ENCODE results near the gene CYB561D1. TPM values are rescaled to one million over a fixed set of nuclear protein-coding genes. Genes with fewer than 3 reads are reported as not detected.

Gene CYB561D1
- total and polyA plus RNA-seq, 2 of the 13 experiments (the other 11 are each of a cell fraction or from before 2014, with no cell fraction given) = 3.9 to 4.1 TPM

GRCh38 chr1:109508873-109509175, 14.9 kb downstream of the CYB561D1 start:
- H4K20me1 ChIP-seq (ENCODE audit: insufficient read depth, low read length) = no peaks in the 10 kb centered on the region
- intact Hi-C loops (cut with micrococcal nuclease; ENCODE audit: unreplicated experiment) = no loop called here
- peak overlapping the region; percentile 84 for H3K4me2 ChIP-seq (ENCODE audit: low read depth, low read length)
- no peak for DNase-seq (ENCODE audit: low spot score)
- no peaks in the 10 kb centered on the region for H3K79me2 ChIP-seq (ENCODE audit: insufficient read depth, low read length)
- in situ Hi-C loops (cut with HindIII; ENCODE audit: extremely low pct_ligation_motif_present, low pct_unique_long_range_greater_than_20kb) = no loop called here
- BruUV-seq (replicated peaks) = TSS peak; percentile 53
- H3K4me1 ChIP-seq (ENCODE audit: insufficient read depth, low read length) = peaks cover 17% of the 10 kb centered on the region
- no peak for TF ChIP-seq ZNF816 (CRISPR knock-in tag; IDR thresholded peaks at IDR 0.05; ENCODE audit: borderline replicate concordance)
- TF ChIP-seq GPBP1L1 (CRISPR knock-in tag; IDR thresholded peaks at IDR 0.05) = no peak
- no peak for TF ChIP-seq MLLT10 (CRISPR knock-in tag; IDR thresholded peaks at IDR 0.05)
- no peak for TF ChIP-seq ZFP91 (CRISPR knock-in tag; IDR thresholded peaks at IDR 0.05; ENCODE audit: borderline replicate concordance)
- no peak for TF ChIP-seq BCL3 (CRISPR knock-in tag; IDR thresholded peaks at IDR 0.05)
- no peak for TF ChIP-seq ETV6 (CRISPR knock-in tag; conservative IDR thresholded peaks at IDR 0.05)
- TF ChIP-seq ZBTB20 (CRISPR knock-in tag; IDR thresholded peaks at IDR 0.05; ENCODE audit: borderline replicate concordance, low read depth) = no peak
- no peak for TF ChIP-seq HHEX (CRISPR knock-in tag; IDR thresholded peaks at IDR 0.05)
- no peak for TF ChIP-seq ZFP37 (CRISPR knock-in tag; IDR thresholded peaks at IDR 0.05; ENCODE audit: borderline replicate concordance)
- TF ChIP-seq ZBTB7A (CRISPR knock-in tag; IDR thresholded peaks at IDR 0.05) = no peak
- TF ChIP-seq SRY (CRISPR knock-in tag; IDR thresholded peaks at IDR 0.05) = no peak
- TF ChIP-seq ZNF772 (CRISPR knock-in tag; IDR thresholded peaks at IDR 0.05) = no peak
- no peak for TF ChIP-seq SP5 (CRISPR knock-in tag; IDR thresholded peaks at IDR 0.05; ENCODE audit: borderline replicate concordance, low read depth)
- no peak for TF ChIP-seq ATF4 (CRISPR knock-in tag; IDR thresholded peaks at IDR 0.05)
- TF ChIP-seq ZGPAT (CRISPR knock-in tag; IDR thresholded peaks at IDR 0.05) = no peak
- no peak for TF ChIP-seq HOXD1 (CRISPR knock-in tag; IDR thresholded peaks at IDR 0.05)
- no peak for TF ChIP-seq MBNL3 (CRISPR knock-in tag; conservative IDR thresholded peaks at IDR 0.05)
- ATAC-seq = no peak; the same call in 2 of the 3 replicates
- no peak overlapping the region for H3K9ac ChIP-seq (ENCODE audit: insufficient read depth, low read depth, low read length)
- no peak overlapping the region for H3K27ac ChIP-seq (ENCODE audit: extremely low read length, insufficient read depth, low read length)
- H2AFZ ChIP-seq (ENCODE audit: low read length) = no peak overlapping the region
- no peaks in the 10 kb centered on the region for H3K36me3 ChIP-seq (replicated peaks in 1 of 2; ENCODE audit: control insufficient read depth in 1 of 2, insufficient read depth in 2 of 2, low read length in 2 of 2)
- CTCF ChIA-PET (ENCODE audit: low intra/inter-chr PET ratio, low total read pairs) = no interaction called here
- peak overlapping the region; percentile 51 to 75 (median 54); a peak in 5 of 6 replicates for H3K4me3 ChIP-seq (replicated peaks in 1 of 3; ENCODE audit: insufficient read depth in 1 of 3, low read depth in 2 of 3, low read length in 3 of 3)
- peaks cover 0 to 18% of the 10 kb centered on the region in 2 experiments; a peak in 3 of 5 replicates for H3K27me3 ChIP-seq (ENCODE audit: control insufficient read depth in 1 of 2, insufficient read depth in 2 of 2, low read length in 2 of 2)
- H3K9me3 ChIP-seq (ENCODE audit: low read length) = no peaks in the 10 kb centered on the region
- 47% methylated on average over 6 of the region's 7 CpGs for WGBS (ENCODE audit: low lambda C conversion rate)
- POLR2A ChIA-PET = interaction anchor here (1.4 to 1.8 kb wide), 4 partner anchors 14 to 255 kb away, joined by 4 to 8 read pairs (median 6); partner anchors contain the start of genes ATXN7L2, CYB561D1, EPS8L3 and GNAI3
- FAIRE-seq = no peak
